Hepatocyte (in vitro differentiated cells): ENCODE results near the gene RPL39L.

Source experiments
- CTCF ChIP-seq: fragments of 200-600 bp; sonication (generic); IDR thresholded peaks from 2 replicates; pipeline ENCODE4 v1.5.1; 2016; ENCODE audit warnings: antibody characterized with exemption, mild to moderate bottlenecking; ENCODE audit not compliant: poor library complexity
- EZH2phosphoT487 ChIP-seq: fragments of 200-600 bp; sonication (generic); IDR thresholded peaks from one replicate; pipeline ENCODE4 v1.6.1; 2018; ENCODE audit warnings: antibody characterized with exemption, mild to moderate bottlenecking, low read depth, moderate library complexity; ENCODE audit not compliant: unreplicated experiment, severe bottlenecking

GRCh38 chr3:187162265-187162953 is 23.1 kb upstream of the RPL39L start:
- no peak for TF ChIP-seq CTCF
- no peak for TF ChIP-seq EZH2phosphoT487
